Stimulated activated CD4-positive, alpha-beta T cell treated with anti-CD3 and anti-CD28 coated beads, TNF-alpha, amount 100 ng/mL, for 1 hour (primary cell): ENCODE data around the gene MICB.
"Not testable (repeated sequence)": the region's sequence is repeated elsewhere in the genome, so short reads cannot be mapped to it uniquely, and the experiment has no call there.

ENCODE experiments used
- DNase-seq, 3 donors: peaks; one replicate each; pipeline ENCODE4 v3.0.0-alpha.2; 2020; ENCODE audit warnings: low read depth in 3 of 3, low spot score in 1 of 3

MICB gene

GRCh38 chr6:31497531-31498476 lies at the start of gene MICB:
Gene MICB (plus strand): TSS chr6:31498145. CDS start chr6:31498194, 49 bp downstream.
- peak; percentile 56 to 76 (median 67) for DNase-seq

DNA sequence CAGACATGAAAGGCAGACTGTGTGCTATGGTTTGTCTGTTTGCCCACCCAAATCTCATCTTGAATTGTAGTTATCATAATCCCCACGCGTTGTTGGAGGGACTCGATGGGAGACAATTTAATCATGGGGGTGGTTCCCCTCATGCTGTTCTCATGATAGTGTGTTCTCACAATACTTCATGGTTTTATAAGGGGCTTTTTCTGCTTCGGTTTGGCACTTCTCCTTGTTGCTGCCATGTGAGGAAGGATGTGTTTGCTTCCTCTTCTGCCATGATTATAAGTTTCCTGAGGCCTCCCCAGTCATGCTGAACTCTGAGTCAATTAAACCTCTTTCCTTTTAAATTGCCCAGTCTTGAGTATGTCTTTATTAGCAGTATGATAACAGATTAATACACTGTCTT lies 47.2 kb upstream of the MICB start:
- no peak for DNase-seq

DNA sequence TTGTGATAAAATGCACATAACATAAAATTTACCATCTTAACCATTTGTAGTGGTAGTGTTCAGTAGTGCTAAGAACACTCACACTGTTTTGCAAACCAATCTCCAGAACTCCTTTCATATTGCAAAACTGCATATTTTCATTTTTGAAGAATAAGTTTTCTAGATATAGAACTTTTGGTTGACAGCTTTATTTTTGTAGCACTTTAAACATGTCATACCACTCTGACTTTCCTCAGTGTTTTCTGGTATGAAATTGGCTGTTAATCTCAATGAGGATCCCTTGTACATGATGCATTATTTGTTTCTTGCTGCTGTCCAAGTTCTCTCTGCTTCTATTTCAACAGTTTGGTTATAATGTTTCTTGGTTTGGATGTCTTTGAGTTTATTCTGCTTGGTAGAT lies 45.1 kb upstream of the MICB start:
- DNase-seq: no peak

DNA sequence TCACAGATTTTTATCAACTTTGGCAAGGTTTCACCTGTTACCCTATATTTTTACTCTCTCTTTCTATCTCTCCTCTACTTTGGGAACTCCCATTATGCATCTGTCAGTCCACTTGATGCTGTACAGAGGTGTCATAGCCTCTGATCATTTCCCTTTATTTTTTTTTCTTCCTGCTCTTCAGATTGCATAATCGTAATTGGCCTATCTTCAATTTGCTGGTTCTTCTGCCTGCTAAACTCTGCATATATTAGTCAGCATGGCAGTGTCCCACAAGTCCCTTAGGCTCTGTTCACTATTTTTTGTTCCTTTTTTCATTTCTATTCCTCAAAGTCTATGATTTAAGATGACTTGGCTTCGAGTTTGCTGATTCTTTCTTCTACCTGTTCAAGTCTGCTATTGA lies 44.7 kb upstream of the MICB start:
- no peak for DNase-seq

GRCh38 chr6:31459864-31460263 lies 38.1 kb upstream of the MICB start:
- DNase-seq: not testable (repeated sequence)

DNA sequence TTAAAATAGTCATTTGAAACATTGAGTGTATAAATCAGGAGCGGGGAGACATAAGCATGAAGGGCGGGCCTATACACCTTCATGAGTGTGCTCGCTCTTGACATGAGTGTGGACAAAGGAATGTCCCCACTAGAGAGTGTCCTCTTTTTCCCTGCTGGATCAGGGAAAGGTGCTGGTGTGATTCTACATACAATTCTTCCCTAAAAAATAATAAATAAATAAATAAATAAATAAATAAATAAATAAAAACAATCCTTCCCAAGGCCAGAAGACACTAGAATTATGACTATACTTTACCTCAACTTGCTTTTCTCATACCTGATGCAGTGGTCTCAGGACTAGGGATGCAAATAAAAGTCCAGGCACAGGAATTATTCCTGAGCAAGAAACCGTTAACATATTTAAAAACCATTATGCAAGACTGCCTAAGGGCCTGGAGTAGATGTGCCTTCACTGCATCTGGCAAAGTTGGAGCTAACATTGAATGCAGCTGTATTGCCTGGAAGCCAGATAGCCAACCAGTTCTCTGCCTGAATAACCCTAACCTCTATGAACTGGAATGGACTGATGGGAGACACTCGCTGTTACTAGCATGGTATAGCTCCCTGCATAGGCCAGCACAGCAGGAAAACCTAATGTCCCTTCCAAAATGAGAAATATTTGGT lies 37.5 kb upstream of the MICB start:
- no peak for DNase-seq

GRCh38 chr6:31462026-31462963 lies 35.6 kb upstream of the MICB start:
- DNase-seq: no peak

GRCh38 chr6:31462964-31463870 lies 34.7 kb upstream of the MICB start:
- peak; percentile 77 to 82 (median 80) for DNase-seq

- no peak for DNase-seq
These were observed 33.4 kb upstream of the MICB start for GRCh38 chr6:31464252-31465184.

DNA sequence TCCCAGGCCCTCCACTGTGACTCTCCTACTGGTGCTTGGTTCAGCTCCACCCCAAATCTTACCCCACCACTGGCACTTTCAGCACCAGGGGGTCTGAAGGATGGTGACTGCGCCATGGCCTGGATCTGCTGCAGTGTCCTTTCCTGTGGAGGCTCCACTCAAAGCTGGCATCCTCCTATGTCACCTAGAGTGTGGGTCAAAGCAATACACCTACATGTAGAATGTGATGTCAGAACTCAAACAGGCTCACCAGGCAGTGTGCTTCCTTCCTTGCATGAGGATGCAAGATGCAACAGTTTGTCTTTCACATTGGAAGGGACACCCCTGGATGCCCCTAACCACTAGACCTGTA lies 32.8 kb upstream of the MICB start:
- no peak for DNase-seq

GRCh38 chr6:31465718-31466117 lies 32.2 kb upstream of the MICB start:
- DNase-seq: no peak

DNA sequence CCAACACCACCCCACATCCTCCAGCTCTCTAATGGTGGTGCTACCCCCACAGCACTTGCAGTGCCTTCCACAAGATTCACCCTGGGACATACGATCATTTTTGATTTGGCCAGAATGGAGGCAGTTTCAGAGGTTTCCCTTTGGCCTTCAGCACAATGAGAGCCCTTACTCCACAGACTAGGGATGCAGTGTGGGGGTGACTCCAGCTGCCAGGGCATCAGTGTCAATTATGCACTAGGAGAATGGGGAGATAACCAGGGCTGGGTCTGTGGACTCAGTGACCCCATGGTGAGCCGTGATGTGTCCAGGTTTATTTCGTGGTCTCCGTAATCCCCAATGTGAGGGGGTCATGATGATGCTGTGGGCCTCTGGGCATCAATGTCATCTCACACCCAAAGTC lies 31.5 kb upstream of the MICB start:
- no peak for DNase-seq

DNA sequence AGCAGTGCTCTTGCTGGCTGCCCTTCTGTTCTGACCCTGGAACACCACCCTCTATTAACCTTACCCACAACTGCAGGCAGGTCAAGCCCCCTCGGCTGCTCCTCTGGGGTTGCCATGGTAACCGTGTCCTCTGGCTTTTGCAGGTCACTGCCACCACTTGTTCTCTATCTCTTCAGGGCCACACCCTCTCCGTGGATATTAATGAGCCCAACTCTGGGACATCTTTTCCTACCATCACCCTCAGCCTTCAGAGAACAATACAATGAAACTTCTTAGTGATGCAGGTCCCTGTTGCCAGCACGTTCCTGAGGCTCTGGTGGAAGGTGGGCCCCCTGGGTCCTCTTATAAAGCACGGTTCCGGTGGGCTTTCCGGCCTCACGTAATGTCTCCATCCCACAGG lies 30.8 kb upstream of the MICB start:
- no peak for DNase-seq

DNA sequence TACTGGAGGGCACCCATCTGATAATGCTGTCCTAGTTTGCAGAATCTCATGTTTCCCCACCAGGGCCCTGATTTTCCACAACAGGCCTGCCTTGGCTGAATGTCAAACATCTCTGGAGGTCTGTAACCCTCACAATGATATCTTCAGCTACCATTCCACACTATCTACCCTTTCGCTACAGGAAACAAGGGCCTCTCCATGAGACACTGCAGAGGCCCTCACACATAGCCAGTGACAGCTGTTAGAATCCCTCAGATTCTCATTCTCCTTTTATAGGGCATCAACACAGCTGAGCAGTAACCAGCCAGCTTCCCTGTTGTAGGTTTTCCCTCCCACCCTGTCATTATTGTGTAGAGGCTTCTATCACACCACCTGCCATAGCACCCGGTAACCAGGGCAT lies 29.6 kb upstream of the MICB start:
- DNase-seq: no peak

DNA sequence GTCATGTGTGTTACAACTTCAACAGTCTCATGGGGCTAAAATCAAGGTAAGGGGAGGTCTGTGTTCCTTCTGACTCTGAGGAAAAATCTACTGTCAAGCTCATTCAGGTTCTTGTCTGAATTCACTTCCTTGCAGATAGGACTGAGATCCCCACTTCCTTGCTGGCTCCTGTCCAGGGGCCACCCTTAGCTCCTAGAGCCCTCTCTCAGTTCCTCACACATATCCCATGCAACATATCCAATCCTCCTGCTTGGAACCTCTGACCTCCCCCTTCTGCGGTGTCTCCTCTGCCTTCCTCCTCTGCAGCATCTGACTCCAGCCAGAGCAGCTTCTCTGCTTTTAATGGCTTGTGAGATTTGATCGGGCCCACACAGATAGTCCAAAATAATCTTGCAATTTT lies 27.1 kb upstream of the MICB start:
- no peak for DNase-seq

GRCh38 chr6:31471711-31472110 lies 26.2 kb upstream of the MICB start:
- no peak for DNase-seq

GRCh38 chr6:31472259-31472658 lies 25.7 kb upstream of the MICB start:
- no peak for DNase-seq

- no peak for DNase-seq
These were observed 24.7 kb upstream of the MICB start for GRCh38 chr6:31473244-31473643.
